Suprapubic skin (tissue), 4 donors: ENCODE data around the gene TRMT2A. TPM values are rescaled to one million over a fixed set of nuclear protein-coding genes. Genes with fewer than 3 reads are reported as not detected.

ENCODE experiments used
- DNase-seq, 2 donors: peaks; one replicate each; pipeline ENCODE4 v3.0.0-alpha.2; 2019; ENCODE audit warnings: low spot score in 2 of 2
- H3K27ac ChIP-seq: fragments of 200-600 bp; sonication (generic); one replicate; pipeline ENCODE4 v1.5.1; 2019
- H3K27me3 ChIP-seq: fragments of 200-600 bp; sonication (generic); one replicate; pipeline ENCODE4 v1.5.1; 2019
- H3K36me3 ChIP-seq: fragments of 200-600 bp; sonication (generic); one replicate; pipeline ENCODE4 v1.5.1; 2019
- H3K4me1 ChIP-seq: fragments of 200-600 bp; sonication (generic); one replicate; pipeline ENCODE4 v1.5.1; 2019
- H3K4me3 ChIP-seq: fragments of 200-600 bp; sonication (generic); one replicate; pipeline ENCODE4 v1.5.1; 2019; ENCODE audit warnings: mild to moderate bottlenecking
- H3K9me3 ChIP-seq: fragments of 200-600 bp; sonication (generic); one replicate; pipeline ENCODE4 v1.5.1; 2019
- CTCF ChIP-seq, 2 donors: fragments of 200-600 bp in 1 of 2; fragments of 450-650 bp in 1 of 2; sonication (generic) in 1 of 2; IDR thresholded peaks; one replicate each; pipeline ENCODE4 v1.5.1; 2016 to 2019; ENCODE audit warnings: antibody characterized with exemption in 2 of 2, mild to moderate bottlenecking in 1 of 2, moderate library complexity in 1 of 2
- EP300 ChIP-seq: sonication (generic); formaldehyde crosslinking; IDR thresholded peaks from one replicate; pipeline ENCODE4 v1.6.1; 2017; ENCODE audit warnings: antibody characterized with exemption
- POLR2A ChIP-seq, 2 donors: fragments of 450-650 bp; IDR thresholded peaks; one replicate each; pipeline ENCODE4 v1.6.1; 2017; ENCODE audit warnings: antibody characterized with exemption in 2 of 2, mild to moderate bottlenecking in 2 of 2, moderate library complexity in 2 of 2
- POLR2AphosphoS5 ChIP-seq, 3 donors: sonication (generic); formaldehyde crosslinking; IDR thresholded peaks; one replicate each; pipeline ENCODE4 v1.6.1; 2017; ENCODE audit warnings: antibody characterized with exemption in 3 of 3
- WGBS: methylation state at CpG from one replicate; pipeline ENCODE4 v1.1.5; 2018; 5-methylcytosine and 5-hydroxymethylcytosine counted together
- total RNA-seq, 4 donors: library from RNA; depleted of rRNA; stranded (reverse); fragments of >200 nt; gene quantifications; one replicate each; pipeline ENCODE4 v1.1.0, GENCODE V29; 2016

The TRMT2A gene
- total RNA-seq, 4 donors from 2014 or later, result 52.0 to 98.6 (median 55.7) TPM

GRCh38 chr22:20131859-20132685 is 15.0 kb upstream of the TRMT2A start:
- DNase-seq, result no peak
- WGBS, result no CpG with 5 or more reads among the region's 72 CpGs
- H3K27ac ChIP-seq, result peak overlapping the region; percentile 69
- TF ChIP-seq POLR2A (IDR thresholded peaks at IDR 0.05), result no peak
- TF ChIP-seq POLR2AphosphoS5 (IDR thresholded peaks at IDR 0.05), result no peak
- no peak for TF ChIP-seq CTCF (IDR thresholded peaks at IDR 0.05)
- peaks cover 9% of the 10 kb centered on the region for H3K36me3 ChIP-seq
- no peaks in the 10 kb centered on the region for H3K27me3 ChIP-seq
- H3K4me3 ChIP-seq, result peak overlapping the region; percentile 98
- no peaks in the 10 kb centered on the region for H3K9me3 ChIP-seq
- peaks cover 61% of the 10 kb centered on the region for H3K4me1 ChIP-seq

DNA sequence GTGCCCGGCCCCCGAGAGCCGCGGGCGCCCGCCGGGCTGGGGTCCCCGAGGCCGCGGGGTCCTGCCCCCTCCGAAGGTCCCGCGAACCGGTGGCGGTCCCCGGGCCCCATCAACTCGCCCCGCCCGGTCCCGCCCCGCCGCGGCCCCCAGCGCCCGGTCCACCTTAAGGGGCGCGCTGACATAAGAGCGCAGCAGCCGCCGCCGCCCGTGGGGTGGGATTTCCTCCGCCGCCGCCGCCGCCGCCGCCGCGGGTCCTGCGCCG is 14.5 kb upstream of the TRMT2A start, which contains the start of gene ZDHHC8:
Gene ZDHHC8 (plus strand): TSS at position 208 of the 262 bp plus-strand sequence. CDS start 144 bp downstream, outside the sequence.
- TF ChIP-seq POLR2AphosphoS5 (IDR thresholded peaks at IDR 0.05) (no peak), EP300 (no peak), CTCF (IDR thresholded peaks at IDR 0.05) (no peak), POLR2A (IDR thresholded peaks at IDR 0.05) (no peak)
- Histone ChIP-seq H3K27me3 (no peaks in the 10 kb centered on the region), H3K4me1 (peaks cover 56% of the 10 kb centered on the region), H3K36me3 (peaks cover 11% of the 10 kb centered on the region), H3K9me3 (no peaks in the 10 kb centered on the region), H3K4me3 (peak within 1 kb of the TSS; percentile 98), H3K27ac (peak within 1 kb of the TSS; percentile 91)
- DNase-seq, result no peak
- WGBS, result no CpG with 5 or more reads among the region's 43 CpGs

DNA sequence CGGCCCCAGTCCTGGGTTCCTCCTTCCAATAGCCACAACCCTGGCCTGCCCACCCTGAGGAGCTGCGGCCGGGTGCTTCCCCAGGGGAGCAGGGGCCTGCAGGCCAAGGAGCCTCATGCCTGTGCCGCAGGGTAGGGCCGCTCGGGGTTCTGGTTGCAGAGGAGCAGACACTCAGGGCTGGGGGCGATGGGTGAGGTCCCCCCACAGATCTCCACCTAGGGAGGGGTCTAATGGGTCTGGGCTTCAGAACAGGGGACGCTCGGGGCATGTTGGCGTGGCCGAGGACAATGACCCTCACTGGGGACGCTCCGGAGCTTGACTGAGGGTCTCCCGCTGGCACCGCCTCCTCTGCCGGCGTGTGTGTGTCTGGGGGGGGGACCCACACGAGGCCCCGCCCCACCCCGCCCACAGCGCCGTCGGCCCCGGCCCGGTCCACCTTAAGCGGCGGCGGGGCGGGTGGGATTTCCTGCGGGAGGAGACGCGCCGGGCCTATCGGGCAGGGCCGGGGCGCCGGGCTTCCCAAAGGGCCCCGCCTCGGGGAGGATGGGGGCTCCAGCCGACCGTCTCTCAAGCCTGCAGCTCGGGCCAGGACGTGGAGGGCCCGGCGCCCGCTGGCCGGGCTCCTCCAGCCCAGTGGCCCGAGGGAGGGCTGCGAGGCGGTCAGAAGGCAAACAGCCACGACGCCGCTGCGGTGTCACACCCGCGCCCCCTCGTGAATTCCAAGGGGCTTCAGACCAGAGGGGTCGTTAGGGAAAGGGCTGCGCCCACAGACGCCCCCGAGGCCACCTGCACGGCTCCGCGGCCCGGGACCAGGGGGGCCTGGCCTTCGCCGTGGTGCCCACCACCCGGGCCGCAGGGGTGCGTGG is 13.9 kb upstream of the TRMT2A start:
- Histone ChIP-seq H3K4me3 (peak overlapping the region; percentile 98), H3K27ac (peak overlapping the region; percentile 91), H3K4me1 (peaks cover 50% of the 10 kb centered on the region), H3K27me3 (no peaks in the 10 kb centered on the region), H3K9me3 (no peaks in the 10 kb centered on the region), H3K36me3 (peaks cover 17% of the 10 kb centered on the region)
- TF ChIP-seq POLR2AphosphoS5 (IDR thresholded peaks at IDR 0.05) (no peak), POLR2A (IDR thresholded peaks at IDR 0.05) (no peak), CTCF (IDR thresholded peaks at IDR 0.05) (no peak), EP300 (no peak)
- peak; percentile 87 to 94 for DNase-seq
- WGBS, result 4% methylated on average over 5 of the region's 70 CpGs

GRCh38 chr22:20130319-20130718 is 13.3 kb upstream of the TRMT2A start:
- Histone ChIP-seq H3K9me3 (no peaks in the 10 kb centered on the region), H3K4me1 (peaks cover 44% of the 10 kb centered on the region), H3K27ac (no peak overlapping the region), H3K36me3 (peaks cover 23% of the 10 kb centered on the region), H3K4me3 (peak overlapping the region; percentile 98), H3K27me3 (no peaks in the 10 kb centered on the region)
- no peak for DNase-seq
- WGBS, result no CpG with 5 or more reads among the region's 3 CpGs
- TF ChIP-seq POLR2A (IDR thresholded peaks at IDR 0.05), result no peak

GRCh38 chr22:20129747-20130014 is 12.7 kb upstream of the TRMT2A start:
- H3K27ac ChIP-seq, result no peak overlapping the region
- H3K36me3 ChIP-seq, result peaks cover 30% of the 10 kb centered on the region
- DNase-seq, result no peak
- H3K4me3 ChIP-seq, result no peak overlapping the region
- TF ChIP-seq CTCF (IDR thresholded peaks at IDR 0.05), result no peak
- TF ChIP-seq POLR2AphosphoS5 (IDR thresholded peaks at IDR 0.05), result no peak
- 85% methylated on average over 3 of the region's 3 CpGs for WGBS
- no peaks in the 10 kb centered on the region for H3K9me3 ChIP-seq
- H3K27me3 ChIP-seq, result no peaks in the 10 kb centered on the region
- peaks cover 39% of the 10 kb centered on the region for H3K4me1 ChIP-seq
